Measurements from ENCODE around the gene NAPB.

The NAPB gene

GRCh38 chr20:23371496-23371895 lies 49.8 kb downstream of the NAPB start:
- no peak for FAIRE-seq
- DNase-seq (ENCODE audit: extremely low spot score, insufficient read length, low read depth): no peak

GRCh38 chr20:23370873-23371272 lies 50.4 kb downstream of the NAPB start:
- DNase-seq (ENCODE audit: extremely low spot score, insufficient read length, low read depth) (no peak), FAIRE-seq (no peak)

- DNase-seq (ENCODE audit: extremely low spot score, insufficient read length, low read depth) (no peak), FAIRE-seq (no peak)
These were observed 51.0 kb downstream of the NAPB start for GRCh38 chr20:23370274-23370673.

GRCh38 chr20:23369072-23369823 lies 52.0 kb downstream of the NAPB start:
- DNase-seq (ENCODE audit: extremely low spot score, insufficient read length, low read depth) (no peak), FAIRE-seq (no peak)

GRCh38 chr20:23368316-23369071 lies 52.8 kb downstream of the NAPB start:
- no peak for DNase-seq (ENCODE audit: extremely low spot score, insufficient read length, low read depth)
- no peak for FAIRE-seq

GRCh38 chr20:23367770-23368169 lies 53.5 kb downstream of the NAPB start:
- DNase-seq (ENCODE audit: extremely low spot score, insufficient read length, low read depth) (no peak), FAIRE-seq (no peak)

- DNase-seq (ENCODE audit: extremely low spot score, insufficient read length, low read depth) (no peak), FAIRE-seq (no peak)
These were observed 54.9 kb downstream of the NAPB start for GRCh38 chr20:23366384-23366783.

- FAIRE-seq (no peak), DNase-seq (ENCODE audit: extremely low spot score, insufficient read length, low read depth) (no peak)
These were observed 55.7 kb downstream of the NAPB start for GRCh38 chr20:23365390-23366165.

- DNase-seq (ENCODE audit: extremely low spot score, insufficient read length, low read depth) (no peak), FAIRE-seq (no peak)
These were observed 58.0 kb downstream of the NAPB start for GRCh38 chr20:23363257-23363649.

- FAIRE-seq: peak; percentile 53
These were observed 58.7 kb downstream of the NAPB start for GRCh38 chr20:23362392-23363256.

GRCh38 chr20:23361476-23362391 lies 59.6 kb downstream of the NAPB start, which contains the start of gene GZF1:
GZF1 (plus strand) TSS chr20:23362182; CDS start chr20:23364384, 2,202 bp downstream.
- DNase-seq (ENCODE audit: extremely low spot score, insufficient read length, low read depth) (peak; percentile 90), FAIRE-seq (peak; percentile 92)

More at GRCh38 chr20:23362392-23363256, 58.7 kb downstream of the NAPB start:
- DNase-seq (ENCODE audit: extremely low spot score, insufficient read length, low read depth): no peak

- no peak for FAIRE-seq
- DNase-seq (ENCODE audit: extremely low spot score, insufficient read length, low read depth): no peak
These were observed 60.2 kb downstream of the NAPB start for GRCh38 chr20:23361119-23361475.

GRCh38 chr20:23360531-23360930 lies 60.8 kb downstream of the NAPB start:
- no peak for FAIRE-seq
- no peak for DNase-seq (ENCODE audit: extremely low spot score, insufficient read length, low read depth)

- FAIRE-seq (no peak), DNase-seq (ENCODE audit: extremely low spot score, insufficient read length, low read depth) (no peak)
These were observed 62.2 kb downstream of the NAPB start for GRCh38 chr20:23358923-23359593.

GRCh38 chr20:23358563-23358906 lies 62.8 kb downstream of the NAPB start:
- no peak for FAIRE-seq
- no peak for DNase-seq (ENCODE audit: extremely low spot score, insufficient read length, low read depth)

GRCh38 chr20:23357767-23358562 lies 63.3 kb downstream of the NAPB start:
- DNase-seq (ENCODE audit: extremely low spot score, insufficient read length, low read depth) (peak; percentile 84), FAIRE-seq (peak; percentile 97)

GRCh38 chr20:23356203-23356602 lies 65.1 kb downstream of the NAPB start:
- no peak for FAIRE-seq

More at GRCh38 chr20:23356203-23356602, 65.1 kb downstream of the NAPB start:
- DNase-seq (ENCODE audit: extremely low spot score, insufficient read length, low read depth): no peak

Data from GM18507 (cell line).